Activated CD8-positive, alpha-beta memory T cell treated with anti-CD3 and anti-CD28 coated beads, Interleukin-2, amount 50 U/mL, for 1 hour (primary cell): ENCODE results near the gene EFNB2.

ENCODE experiments used
- DNase-seq: peaks from one replicate; pipeline ENCODE4 v3.0.0-alpha.2; 2020; ENCODE audit errors: extremely low read depth

EFNB2 gene

GRCh38 chr13:106449096-106449495 lies 86.4 kb downstream of the EFNB2 start:
- no peak for DNase-seq

- no peak for DNase-seq
Measured at GRCh38 chr13:106445996-106446395, 89.5 kb downstream of the EFNB2 start.

- no peak for DNase-seq
Measured at GRCh38 chr13:106443607-106444322, 91.7 kb downstream of the EFNB2 start.

- no peak for DNase-seq
Measured at GRCh38 chr13:106440866-106441265, 94.6 kb downstream of the EFNB2 start.
